WTC11 (cell line): ENCODE data around the gene ADCY10. TPM values are rescaled to one million over a fixed set of nuclear protein-coding genes. Genes with fewer than 3 reads are reported as not detected.

ENCODE experiments used
- ATAC-seq: fragments of 200-7000 bp; cut with Tn5 transposase; 2 replicates; pipeline ENCODE4 v1.10.0; 2021; ENCODE audit warnings: mild to moderate bottlenecking, moderate library complexity
- CTCF ChIA-PET: fragments of 300-600 bp; sonication (Branson Sonifier 250); formaldehyde crosslinking; loops from one replicate; lab custom pipeline; 2021; ENCODE audit warnings: antibody characterized with exemption; lab: Charles Lee
- POLR2A ChIA-PET: fragments of 350-600 bp; sonication (Branson Sonifier 250); formaldehyde crosslinking; loops from one replicate; lab custom pipeline; 2021; ENCODE audit warnings: antibody characterized with exemption; lab: Charles Lee
- DNase-seq: peaks from one replicate; pipeline ENCODE4 v3.0.0; 2021; ENCODE audit warnings: low spot score
- H3K27ac Mint-ChIP-seq: 2 replicates; pipeline ENCODE4 v1.8.0; 2021; ENCODE audit warnings: mixed read lengths
- H3K27me3 Mint-ChIP-seq: 2 replicates; pipeline ENCODE4 v1.8.0; 2021; ENCODE audit warnings: low read depth, mild to moderate bottlenecking, moderate library complexity, mixed read lengths
- H3K36me3 Mint-ChIP-seq: 2 replicates; pipeline ENCODE4 v1.8.0; 2021; ENCODE audit warnings: mixed read lengths
- H3K4me1 Mint-ChIP-seq: 2 replicates; pipeline ENCODE4 v1.8.0; 2022; ENCODE audit warnings: mixed read lengths
- H3K4me3 Mint-ChIP-seq: 2 replicates; pipeline ENCODE4 v1.8.0; 2021; ENCODE audit warnings: mild to moderate bottlenecking, moderate library complexity, mixed read lengths
- H3K9me3 Mint-ChIP-seq: 2 replicates; pipeline ENCODE4 v1.8.0; 2021; ENCODE audit warnings: mixed read lengths
- CREM ChIP-seq: sonication (generic); formaldehyde crosslinking; IDR thresholded peaks from 2 replicates; pipeline ENCODE4 v1.8.1; 2022; ENCODE audit warnings: mild to moderate bottlenecking, missing genetic modification reagents, moderate library complexity
- ELF4 ChIP-seq: sonication (generic); formaldehyde crosslinking; IDR thresholded peaks from 2 replicates; pipeline ENCODE4 v1.8.1; 2022; ENCODE audit warnings: low read depth, mild to moderate bottlenecking, moderate library complexity, missing genetic modification reagents
- GRHL2 ChIP-seq: fragments of 250-450 bp; sonication (Bioruptor Pico); IDR thresholded peaks from 2 replicates; pipeline ENCODE4 v1.8.0; 2022; ENCODE audit warnings: mild to moderate bottlenecking, moderate library complexity; ENCODE audit not compliant: insufficient replicate concordance, severe bottlenecking
- GTF2I ChIP-seq: fragments of 250-450 bp; sonication (Bioruptor Pico); conservative IDR thresholded peaks from 2 replicates; pipeline ENCODE4 v1.4.0; 2021; ENCODE audit warnings: mild to moderate bottlenecking
- NFE2L1 ChIP-seq: sonication (generic); formaldehyde crosslinking; IDR thresholded peaks from 2 replicates; pipeline ENCODE4 v1.8.1; 2023; ENCODE audit warnings: missing genetic modification reagents
- NR2C2 ChIP-seq: sonication (generic); formaldehyde crosslinking; IDR thresholded peaks from 2 replicates; pipeline ENCODE4 v1.8.0; 2022; ENCODE audit warnings: mild to moderate bottlenecking, missing genetic modification reagents
- OVOL2 ChIP-seq: fragments of 250-450 bp; sonication (Bioruptor Pico); IDR thresholded peaks from 2 replicates; pipeline ENCODE4 v1.9.0; 2021; ENCODE audit warnings: mild to moderate bottlenecking, borderline replicate concordance
- SMAD3 ChIP-seq: sonication (generic); formaldehyde crosslinking; IDR thresholded peaks from 2 replicates; pipeline ENCODE4 v1.8.0; 2022; ENCODE audit warnings: missing genetic modification reagents, mild to moderate bottlenecking, borderline replicate concordance
- TCF7 ChIP-seq: sonication (generic); formaldehyde crosslinking; IDR thresholded peaks from 2 replicates; pipeline ENCODE4 v1.8.0; 2022; ENCODE audit warnings: mild to moderate bottlenecking, low read depth, missing genetic modification reagents, moderate library complexity
- ZNF138 ChIP-seq: sonication (generic); formaldehyde crosslinking; conservative IDR thresholded peaks from 2 replicates; pipeline ENCODE4 v1.8.1; 2022; ENCODE audit warnings: mild to moderate bottlenecking, moderate library complexity, missing genetic modification reagents
- ZNF232 ChIP-seq: sonication (generic); formaldehyde crosslinking; IDR thresholded peaks from 2 replicates; pipeline ENCODE4 v1.8.0; 2022; ENCODE audit warnings: mild to moderate bottlenecking, missing genetic modification reagents
- ZNF396 ChIP-seq: fragments of 250-450 bp; sonication (Bioruptor Pico); IDR thresholded peaks from 2 replicates; pipeline ENCODE4 v1.8.0; 2021; ENCODE audit warnings: mild to moderate bottlenecking, moderate library complexity, borderline replicate concordance
- ZNF423 ChIP-seq: fragments of 250-450 bp; sonication (Bioruptor Pico); IDR thresholded peaks from 2 replicates; pipeline ENCODE4 v2.1.2; 2022; ENCODE audit warnings: mild to moderate bottlenecking, moderate library complexity
- ZNF671 ChIP-seq: fragments of 250-450 bp; sonication (Bioruptor Pico); IDR thresholded peaks from 2 replicates; pipeline ENCODE4 v1.8.0; 2021; ENCODE audit warnings: mild to moderate bottlenecking
- total RNA-seq: library from RNA; stranded (reverse); gene quantifications from 3 replicates; pipeline ENCODE4 v1.2.3, GENCODE V29; 2021
- TF ChIP-seq, protein P1 (sequence below): sonication (generic); formaldehyde crosslinking; IDR thresholded peaks from 2 replicates; pipeline ENCODE4 v1.8.1; 2023; ENCODE audit warnings: mild to moderate bottlenecking, missing genetic modification reagents
- TF ChIP-seq, protein P2 (sequence below): sonication (generic); formaldehyde crosslinking; IDR thresholded peaks from 2 replicates; pipeline ENCODE4 v1.8.1; 2022; ENCODE audit warnings: mild to moderate bottlenecking, missing genetic modification reagents, moderate library complexity, borderline replicate concordance
- TF ChIP-seq, protein P3 (sequence below): sonication (generic); formaldehyde crosslinking; IDR thresholded peaks from 2 replicates; pipeline ENCODE4 v1.8.1; 2023; ENCODE audit warnings: mild to moderate bottlenecking, moderate library complexity, missing genetic modification reagents
- TF ChIP-seq, protein P4 (sequence below): fragments of 250-450 bp; sonication (Bioruptor Pico); conservative IDR thresholded peaks from 2 replicates; pipeline ENCODE4 v1.9.0; 2021; ENCODE audit warnings: mild to moderate bottlenecking
- TF ChIP-seq, protein P5 (sequence below): sonication (generic); formaldehyde crosslinking; IDR thresholded peaks from 2 replicates; pipeline ENCODE4 v1.8.1; 2022; ENCODE audit warnings: missing genetic modification reagents, borderline replicate concordance
- TF ChIP-seq, protein P6 (sequence below): sonication (generic); formaldehyde crosslinking; IDR thresholded peaks from 2 replicates; pipeline ENCODE4 v1.8.0; 2022; ENCODE audit warnings: mild to moderate bottlenecking, missing genetic modification reagents
- TF ChIP-seq, protein P7 (sequence below): fragments of 250-450 bp; sonication (Bioruptor Pico); IDR thresholded peaks from 2 replicates; pipeline ENCODE4 v1.9.0; 2021; ENCODE audit warnings: mild to moderate bottlenecking, borderline replicate concordance

ADCY10 gene
- total RNA-seq, 1 experiment from 2014 or later = 0.07 TPM

DNA sequence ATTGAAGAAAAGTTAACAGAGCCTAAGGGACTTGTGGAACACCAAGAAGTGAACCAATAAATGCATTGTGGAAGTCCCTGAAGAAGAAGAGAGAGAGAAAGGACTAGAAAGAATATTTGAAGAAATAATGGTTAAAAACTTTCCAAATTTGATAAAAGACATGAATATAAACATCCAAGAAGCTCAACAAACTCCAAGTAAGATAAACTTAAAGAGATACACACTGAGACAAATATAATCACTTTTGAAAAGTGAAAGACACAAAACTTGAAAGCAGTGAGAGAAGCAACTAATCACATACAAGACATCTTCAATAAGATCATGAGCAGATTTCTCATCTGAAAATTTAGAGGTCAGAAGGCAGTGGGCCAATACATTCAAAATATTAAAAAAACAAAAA, 101.0 kb downstream of the ADCY10 start:
- no peak for DNase-seq
- POLR2A ChIA-PET = no interaction called here
- H3K27ac Mint-ChIP-seq = no peak overlapping the region
- no peak for ATAC-seq
- TF ChIP-seq ELF4 (CRISPR knock-in tag) (no peak), TCF7 (CRISPR knock-in tag) (no peak), CREM (CRISPR knock-in tag) (no peak), NFE2L1 (CRISPR knock-in tag) (no peak), NR2C2 (no peak), ZNF671 (CRISPR knock-in tag) (no peak), ZNF396 (CRISPR knock-in tag) (no peak)
- H3K4me3 Mint-ChIP-seq = no peak overlapping the region
- H3K27me3 Mint-ChIP-seq = peaks cover 5% of the 10 kb centered on the region; the same call in 1 of the 2 replicates
- CTCF ChIA-PET = no interaction called here
- no peaks in the 10 kb centered on the region for H3K4me1 Mint-ChIP-seq
- H3K9me3 Mint-ChIP-seq = peaks cover 36% of the 10 kb centered on the region
- H3K36me3 Mint-ChIP-seq = peaks cover 26% of the 10 kb centered on the region

DNA sequence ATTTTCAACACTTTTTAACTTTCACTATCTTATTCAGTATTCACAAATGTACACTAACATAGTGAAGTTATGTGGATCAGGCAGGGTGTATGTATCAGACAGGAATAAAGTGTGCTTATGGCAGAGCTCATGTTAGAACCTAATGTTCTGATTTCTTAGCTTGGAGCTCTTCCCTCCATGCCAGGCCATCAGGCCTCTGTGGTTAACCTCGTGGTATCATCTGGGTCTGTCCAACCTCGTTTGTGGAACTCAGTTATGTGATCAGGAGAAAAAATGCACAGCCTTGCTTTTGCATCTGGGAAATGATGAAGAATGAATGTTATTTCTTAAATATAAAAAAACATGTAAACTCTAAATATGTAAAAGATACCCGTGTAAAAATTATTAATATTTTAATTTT, 105.2 kb downstream of the ADCY10 start:
- ChIA-PET CTCF (no interaction called here), POLR2A (no interaction called here)
- Mint-ChIP-seq H3K4me3 (no peak overlapping the region), H3K27me3 (peaks cover 5% of the 10 kb centered on the region; the same call in 1 of the 2 replicates), H3K27ac (no peak overlapping the region), H3K36me3 (peaks cover 25% of the 10 kb centered on the region), H3K4me1 (peaks cover 5% of the 10 kb centered on the region), H3K9me3 (peaks cover 26% of the 10 kb centered on the region)
- DNase-seq = no peak
- no peak for ATAC-seq
- TF ChIP-seq GRHL2 (CRISPR knock-in tag) (no peak), ZNF232 (CRISPR knock-in tag) (no peak), OVOL2 (CRISPR knock-in tag) (no peak), GTF2I (CRISPR knock-in tag) (no peak), NR2C2 (no peak), ZNF423 (CRISPR knock-in tag) (no peak), ZNF138 (CRISPR knock-in tag) (no peak), SMAD3 (CRISPR knock-in tag) (no peak)
- TF ChIP-seq, protein P1, sequence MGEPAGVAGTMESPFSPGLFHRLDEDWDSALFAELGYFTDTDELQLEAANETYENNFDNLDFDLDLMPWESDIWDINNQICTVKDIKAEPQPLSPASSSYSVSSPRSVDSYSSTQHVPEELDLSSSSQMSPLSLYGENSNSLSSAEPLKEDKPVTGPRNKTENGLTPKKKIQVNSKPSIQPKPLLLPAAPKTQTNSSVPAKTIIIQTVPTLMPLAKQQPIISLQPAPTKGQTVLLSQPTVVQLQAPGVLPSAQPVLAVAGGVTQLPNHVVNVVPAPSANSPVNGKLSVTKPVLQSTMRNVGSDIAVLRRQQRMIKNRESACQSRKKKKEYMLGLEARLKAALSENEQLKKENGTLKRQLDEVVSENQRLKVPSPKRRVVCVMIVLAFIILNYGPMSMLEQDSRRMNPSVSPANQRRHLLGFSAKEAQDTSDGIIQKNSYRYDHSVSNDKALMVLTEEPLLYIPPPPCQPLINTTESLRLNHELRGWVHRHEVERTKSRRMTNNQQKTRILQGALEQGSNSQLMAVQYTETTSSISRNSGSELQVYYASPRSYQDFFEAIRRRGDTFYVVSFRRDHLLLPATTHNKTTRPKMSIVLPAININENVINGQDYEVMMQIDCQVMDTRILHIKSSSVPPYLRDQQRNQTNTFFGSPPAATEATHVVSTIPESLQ (CRISPR knock-in tag) = no peak
- TF ChIP-seq, protein P2, sequence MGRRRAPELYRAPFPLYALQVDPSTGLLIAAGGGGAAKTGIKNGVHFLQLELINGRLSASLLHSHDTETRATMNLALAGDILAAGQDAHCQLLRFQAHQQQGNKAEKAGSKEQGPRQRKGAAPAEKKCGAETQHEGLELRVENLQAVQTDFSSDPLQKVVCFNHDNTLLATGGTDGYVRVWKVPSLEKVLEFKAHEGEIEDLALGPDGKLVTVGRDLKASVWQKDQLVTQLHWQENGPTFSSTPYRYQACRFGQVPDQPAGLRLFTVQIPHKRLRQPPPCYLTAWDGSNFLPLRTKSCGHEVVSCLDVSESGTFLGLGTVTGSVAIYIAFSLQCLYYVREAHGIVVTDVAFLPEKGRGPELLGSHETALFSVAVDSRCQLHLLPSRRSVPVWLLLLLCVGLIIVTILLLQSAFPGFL (CRISPR knock-in tag) = no peak
- TF ChIP-seq, protein P3, sequence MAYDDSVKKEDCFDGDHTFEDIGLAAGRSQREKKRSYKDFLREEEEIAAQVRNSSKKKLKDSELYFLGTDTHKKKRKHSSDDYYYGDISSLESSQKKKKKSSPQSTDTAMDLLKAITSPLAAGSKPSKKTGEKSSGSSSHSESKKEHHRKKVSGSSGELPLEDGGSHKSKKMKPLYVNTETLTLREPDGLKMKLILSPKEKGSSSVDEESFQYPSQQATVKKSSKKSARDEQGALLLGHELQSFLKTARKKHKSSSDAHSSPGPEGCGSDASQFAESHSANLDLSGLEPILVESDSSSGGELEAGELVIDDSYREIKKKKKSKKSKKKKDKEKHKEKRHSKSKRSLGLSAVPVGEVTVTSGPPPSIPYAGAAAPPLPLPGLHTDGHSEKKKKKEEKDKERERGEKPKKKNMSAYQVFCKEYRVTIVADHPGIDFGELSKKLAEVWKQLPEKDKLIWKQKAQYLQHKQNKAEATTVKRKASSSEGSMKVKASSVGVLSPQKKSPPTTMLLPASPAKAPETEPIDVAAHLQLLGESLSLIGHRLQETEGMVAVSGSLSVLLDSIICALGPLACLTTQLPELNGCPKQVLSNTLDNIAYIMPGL (CRISPR knock-in tag) = no peak
- TF ChIP-seq, protein P4, sequence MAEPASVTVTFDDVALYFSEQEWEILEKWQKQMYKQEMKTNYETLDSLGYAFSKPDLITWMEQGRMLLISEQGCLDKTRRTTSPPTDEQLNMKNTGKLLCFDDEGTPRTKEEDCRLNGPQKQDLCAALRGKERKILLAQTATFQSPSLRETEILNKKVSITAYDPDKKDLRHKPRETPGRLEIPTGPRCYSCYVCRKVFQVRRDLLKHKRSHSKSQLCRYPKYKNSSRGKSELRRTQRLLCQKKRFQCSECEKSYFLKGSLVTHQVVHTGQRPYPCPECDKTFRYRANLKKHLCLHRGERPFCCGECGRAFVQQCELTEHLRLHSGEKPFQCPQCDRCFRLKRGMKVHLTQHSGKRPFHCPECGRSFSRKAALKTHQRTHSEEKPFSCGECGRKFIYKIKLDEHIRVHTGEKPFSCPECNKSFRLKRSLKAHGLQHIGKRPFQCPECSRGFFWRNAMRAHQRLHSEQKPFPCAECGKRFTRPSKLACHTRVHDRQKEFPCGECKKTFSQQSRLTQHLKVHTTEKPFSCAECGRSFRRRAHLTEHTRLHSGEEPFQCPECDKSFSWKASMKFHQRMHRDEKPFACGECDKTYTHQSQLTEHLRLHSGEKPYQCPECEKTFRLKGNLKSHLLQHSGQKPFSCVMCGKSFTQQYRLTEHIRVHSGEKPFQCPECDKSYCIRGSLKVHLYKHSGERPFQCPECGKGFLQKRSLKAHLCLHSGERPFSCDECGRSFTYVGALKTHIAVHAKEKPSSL = no peak
- TF ChIP-seq, protein P5, sequence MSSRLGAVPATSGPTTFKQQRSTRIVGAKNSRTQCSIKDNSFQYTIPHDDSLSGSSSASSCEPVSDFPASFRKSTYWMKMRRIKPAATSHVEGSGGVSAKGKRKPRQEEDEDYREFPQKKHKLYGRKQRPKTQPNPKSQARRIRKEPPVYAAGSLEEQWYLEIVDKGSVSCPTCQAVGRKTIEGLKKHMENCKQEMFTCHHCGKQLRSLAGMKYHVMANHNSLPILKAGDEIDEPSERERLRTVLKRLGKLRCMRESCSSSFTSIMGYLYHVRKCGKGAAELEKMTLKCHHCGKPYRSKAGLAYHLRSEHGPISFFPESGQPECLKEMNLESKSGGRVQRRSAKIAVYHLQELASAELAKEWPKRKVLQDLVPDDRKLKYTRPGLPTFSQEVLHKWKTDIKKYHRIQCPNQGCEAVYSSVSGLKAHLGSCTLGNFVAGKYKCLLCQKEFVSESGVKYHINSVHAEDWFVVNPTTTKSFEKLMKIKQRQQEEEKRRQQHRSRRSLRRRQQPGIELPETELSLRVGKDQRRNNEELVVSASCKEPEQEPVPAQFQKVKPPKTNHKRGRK = no peak
- TF ChIP-seq, protein P6, sequence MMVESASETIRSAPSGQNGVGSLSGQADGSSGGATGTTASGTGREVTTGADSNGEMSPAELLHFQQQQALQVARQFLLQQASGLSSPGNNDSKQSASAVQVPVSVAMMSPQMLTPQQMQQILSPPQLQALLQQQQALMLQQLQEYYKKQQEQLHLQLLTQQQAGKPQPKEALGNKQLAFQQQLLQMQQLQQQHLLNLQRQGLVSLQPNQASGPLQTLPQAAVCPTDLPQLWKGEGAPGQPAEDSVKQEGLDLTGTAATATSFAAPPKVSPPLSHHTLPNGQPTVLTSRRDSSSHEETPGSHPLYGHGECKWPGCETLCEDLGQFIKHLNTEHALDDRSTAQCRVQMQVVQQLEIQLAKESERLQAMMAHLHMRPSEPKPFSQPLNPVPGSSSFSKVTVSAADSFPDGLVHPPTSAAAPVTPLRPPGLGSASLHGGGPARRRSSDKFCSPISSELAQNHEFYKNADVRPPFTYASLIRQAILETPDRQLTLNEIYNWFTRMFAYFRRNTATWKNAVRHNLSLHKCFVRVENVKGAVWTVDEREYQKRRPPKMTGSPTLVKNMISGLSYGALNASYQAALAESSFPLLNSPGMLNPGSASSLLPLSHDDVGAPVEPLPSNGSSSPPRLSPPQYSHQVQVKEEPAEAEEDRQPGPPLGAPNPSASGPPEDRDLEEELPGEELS (CRISPR knock-in tag) = no peak
- TF ChIP-seq, protein P7, sequence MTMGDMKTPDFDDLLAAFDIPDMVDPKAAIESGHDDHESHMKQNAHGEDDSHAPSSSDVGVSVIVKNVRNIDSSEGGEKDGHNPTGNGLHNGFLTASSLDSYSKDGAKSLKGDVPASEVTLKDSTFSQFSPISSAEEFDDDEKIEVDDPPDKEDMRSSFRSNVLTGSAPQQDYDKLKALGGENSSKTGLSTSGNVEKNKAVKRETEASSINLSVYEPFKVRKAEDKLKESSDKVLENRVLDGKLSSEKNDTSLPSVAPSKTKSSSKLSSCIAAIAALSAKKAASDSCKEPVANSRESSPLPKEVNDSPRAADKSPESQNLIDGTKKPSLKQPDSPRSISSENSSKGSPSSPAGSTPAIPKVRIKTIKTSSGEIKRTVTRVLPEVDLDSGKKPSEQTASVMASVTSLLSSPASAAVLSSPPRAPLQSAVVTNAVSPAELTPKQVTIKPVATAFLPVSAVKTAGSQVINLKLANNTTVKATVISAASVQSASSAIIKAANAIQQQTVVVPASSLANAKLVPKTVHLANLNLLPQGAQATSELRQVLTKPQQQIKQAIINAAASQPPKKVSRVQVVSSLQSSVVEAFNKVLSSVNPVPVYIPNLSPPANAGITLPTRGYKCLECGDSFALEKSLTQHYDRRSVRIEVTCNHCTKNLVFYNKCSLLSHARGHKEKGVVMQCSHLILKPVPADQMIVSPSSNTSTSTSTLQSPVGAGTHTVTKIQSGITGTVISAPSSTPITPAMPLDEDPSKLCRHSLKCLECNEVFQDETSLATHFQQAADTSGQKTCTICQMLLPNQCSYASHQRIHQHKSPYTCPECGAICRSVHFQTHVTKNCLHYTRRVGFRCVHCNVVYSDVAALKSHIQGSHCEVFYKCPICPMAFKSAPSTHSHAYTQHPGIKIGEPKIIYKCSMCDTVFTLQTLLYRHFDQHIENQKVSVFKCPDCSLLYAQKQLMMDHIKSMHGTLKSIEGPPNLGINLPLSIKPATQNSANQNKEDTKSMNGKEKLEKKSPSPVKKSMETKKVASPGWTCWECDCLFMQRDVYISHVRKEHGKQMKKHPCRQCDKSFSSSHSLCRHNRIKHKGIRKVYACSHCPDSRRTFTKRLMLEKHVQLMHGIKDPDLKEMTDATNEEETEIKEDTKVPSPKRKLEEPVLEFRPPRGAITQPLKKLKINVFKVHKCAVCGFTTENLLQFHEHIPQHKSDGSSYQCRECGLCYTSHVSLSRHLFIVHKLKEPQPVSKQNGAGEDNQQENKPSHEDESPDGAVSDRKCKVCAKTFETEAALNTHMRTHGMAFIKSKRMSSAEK (CRISPR knock-in tag) = no peak
